HG02973 (cell line): Measurements from ENCODE around the gene LTBP1.
"Not testable (repeated sequence)": the region's sequence is repeated elsewhere in the genome, so short reads cannot be mapped to it uniquely, and the experiment has no call there.

Source experiments
- ATAC-seq: cut with Tn5 transposase; IDR thresholded peaks from one replicate; pipeline ENCODE4 v1.9.1; 2021; ENCODE audit warnings: moderate library complexity; ENCODE audit not compliant: unreplicated experiment

LTBP1 gene

DNA sequence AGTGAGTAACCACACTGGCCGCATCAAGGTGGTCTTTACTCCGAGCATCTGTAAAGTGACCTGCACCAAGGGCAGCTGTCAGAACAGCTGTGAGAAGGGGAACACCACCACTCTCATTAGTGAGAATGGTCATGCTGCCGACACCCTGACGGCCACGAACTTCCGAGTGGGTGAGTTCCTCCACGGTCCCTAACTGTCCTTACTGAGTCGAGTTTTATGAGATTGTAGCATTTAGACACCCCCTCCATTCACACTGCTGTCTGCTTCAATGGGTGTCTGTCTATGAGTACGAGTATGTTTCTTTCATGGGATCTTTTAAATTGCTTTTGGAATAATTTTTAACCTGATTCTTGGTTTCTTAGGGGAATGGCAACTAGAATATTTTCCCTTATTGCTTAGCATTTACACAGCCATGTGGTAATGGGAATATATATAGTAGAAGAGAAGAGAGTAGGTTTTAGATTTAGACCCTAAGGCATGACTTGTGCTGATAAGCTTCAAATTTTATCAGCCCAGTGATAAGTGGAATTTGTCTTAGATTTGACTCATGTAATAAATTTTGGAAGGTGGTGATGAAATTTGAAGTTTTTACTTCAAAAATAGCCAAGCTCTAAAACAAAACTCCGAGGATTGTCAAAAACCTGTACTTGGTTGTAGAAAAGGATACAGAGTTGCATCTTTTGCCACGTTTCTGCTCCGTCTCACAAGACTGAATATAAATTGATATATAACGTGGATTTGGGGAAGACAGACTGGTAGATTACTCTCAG, 188.2 kb downstream of the LTBP1 start:
- ATAC-seq, result no peak

DNA sequence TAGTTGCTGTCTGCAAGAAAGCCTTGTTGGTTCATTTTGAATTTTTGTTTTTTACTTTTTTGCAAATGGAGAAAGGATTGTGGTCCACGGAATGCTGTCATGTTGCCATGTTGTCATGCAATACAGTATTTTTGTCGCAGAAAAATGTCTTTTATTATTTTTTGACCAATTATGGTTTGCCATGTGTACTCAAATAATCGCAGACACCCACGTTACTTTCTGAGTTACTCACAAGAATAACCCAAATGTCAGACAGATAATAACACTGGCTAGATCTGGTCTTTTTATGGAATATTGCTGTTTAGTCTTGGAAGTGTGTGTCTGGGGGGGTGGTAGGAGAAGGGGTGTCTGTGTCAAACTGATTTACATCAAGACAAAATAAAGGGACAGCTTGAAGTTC, 188.9 kb downstream of the LTBP1 start:
- no peak for ATAC-seq

DNA sequence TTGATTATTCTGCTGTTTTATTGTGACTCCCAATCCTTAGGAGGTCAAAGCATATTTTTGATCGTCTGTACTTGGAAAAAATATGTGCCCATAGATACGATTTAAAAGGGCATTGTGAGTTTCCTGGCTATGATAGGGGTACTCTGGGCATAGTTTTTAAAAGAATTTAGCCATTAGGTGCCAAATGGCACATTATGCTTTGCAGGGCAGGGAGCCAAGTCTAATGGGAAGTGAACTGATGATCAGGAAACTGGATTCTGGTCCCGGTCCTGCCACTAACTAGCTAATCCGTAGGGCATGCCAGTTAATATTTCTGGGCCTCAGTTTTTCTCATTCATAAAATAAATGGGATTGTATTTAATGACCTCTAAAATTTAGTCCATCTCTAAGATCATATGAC, 189.3 kb downstream of the LTBP1 start:
- no peak for ATAC-seq

DNA sequence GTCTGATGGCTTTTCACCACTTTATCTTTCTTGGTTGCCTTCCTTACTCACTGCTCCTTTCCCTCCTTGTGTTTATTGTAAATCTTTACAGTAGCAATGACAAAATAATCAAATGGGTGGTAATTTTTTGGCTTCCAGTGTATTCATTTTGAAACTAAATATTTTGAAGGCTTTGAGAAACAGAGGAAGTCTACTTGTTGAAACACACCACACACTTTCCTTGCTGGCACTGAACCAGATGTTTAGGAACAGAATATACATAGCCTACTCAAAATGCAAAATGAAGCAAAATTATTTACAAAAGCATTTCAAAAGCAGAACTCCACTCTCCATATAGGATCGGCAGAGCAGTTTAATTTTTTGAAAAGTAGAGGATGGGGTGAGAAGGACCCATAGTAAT, 189.8 kb downstream of the LTBP1 start:
- ATAC-seq, result no peak

DNA sequence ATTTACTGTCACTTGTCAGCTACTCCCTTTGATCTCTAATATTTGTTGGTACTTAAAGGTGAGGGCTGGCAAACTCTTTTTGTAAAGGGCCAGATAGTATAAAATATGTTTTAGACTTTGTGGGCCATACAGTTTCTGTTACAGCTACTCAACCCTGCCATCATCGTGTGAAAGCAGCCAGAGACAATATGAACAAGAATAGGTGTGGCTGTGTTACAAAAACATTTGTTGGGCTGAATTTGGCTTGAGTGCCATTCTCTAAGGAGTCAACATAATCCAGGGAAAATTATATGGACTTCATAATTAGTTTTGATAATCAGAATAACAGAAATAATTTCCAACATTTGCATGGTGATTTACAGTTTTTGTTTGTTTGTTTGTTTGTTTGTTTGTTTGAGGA, 190.6 kb downstream of the LTBP1 start:
- ATAC-seq, result no peak

DNA sequence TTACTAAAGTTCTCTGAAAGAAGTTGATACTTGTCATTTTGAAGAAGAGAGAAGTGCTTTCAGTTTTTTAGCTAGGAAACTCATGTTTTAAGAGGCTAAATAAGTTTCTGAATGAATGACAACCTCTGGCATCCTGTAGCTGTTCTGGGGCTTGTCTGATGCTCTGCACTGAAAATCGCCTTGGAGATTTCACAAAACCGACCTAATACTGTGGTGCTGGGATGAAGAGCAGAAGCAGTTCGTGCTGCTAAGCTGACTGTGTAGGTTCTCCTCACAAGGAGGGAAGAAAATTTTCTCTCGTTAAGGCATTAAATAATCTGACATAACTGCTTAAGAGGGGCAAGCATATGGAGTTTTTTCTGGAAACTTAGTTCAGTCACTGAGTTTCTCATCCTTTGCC, 193.2 kb downstream of the LTBP1 start:
- no peak for ATAC-seq

DNA sequence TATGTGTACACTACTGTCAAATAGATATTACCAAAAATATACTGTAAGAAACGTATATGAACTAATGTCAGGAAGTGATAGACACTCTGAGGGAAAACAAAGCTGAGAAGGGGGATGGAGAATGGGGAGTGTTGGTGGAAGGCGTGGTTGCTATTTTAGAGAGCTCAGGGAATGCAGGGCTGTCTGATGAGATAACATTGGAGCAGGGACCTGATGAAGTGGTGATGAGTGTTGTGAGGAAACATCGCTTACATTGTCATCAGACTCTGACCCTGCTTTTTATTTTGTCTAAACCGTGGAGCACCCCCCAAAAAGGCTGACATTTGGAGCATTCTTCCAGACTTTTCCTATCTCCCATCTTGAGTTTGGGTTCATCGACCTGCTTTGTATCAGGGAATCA, 194.7 kb downstream of the LTBP1 start:
- ATAC-seq, result no peak

DNA sequence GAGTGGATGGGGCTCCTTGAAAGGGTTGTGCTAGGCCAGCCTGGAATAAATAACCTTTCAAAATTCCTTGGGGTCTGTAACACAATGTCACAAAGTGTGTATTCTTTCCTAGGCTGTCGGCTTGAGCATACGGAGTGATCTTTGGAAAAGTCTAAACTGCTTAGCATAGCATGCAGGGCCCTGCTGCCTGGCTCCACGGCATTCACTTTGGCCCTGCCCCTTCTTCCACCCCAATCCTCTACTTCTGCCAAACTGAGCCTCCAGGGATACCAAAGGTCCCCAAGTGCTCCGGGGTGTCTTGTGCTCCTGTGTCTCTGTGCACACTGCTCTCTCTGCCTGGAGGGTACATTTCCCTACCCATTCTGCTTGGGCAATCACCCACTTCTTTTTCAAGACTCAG, 196.1 kb downstream of the LTBP1 start:
- ATAC-seq, result no peak

DNA sequence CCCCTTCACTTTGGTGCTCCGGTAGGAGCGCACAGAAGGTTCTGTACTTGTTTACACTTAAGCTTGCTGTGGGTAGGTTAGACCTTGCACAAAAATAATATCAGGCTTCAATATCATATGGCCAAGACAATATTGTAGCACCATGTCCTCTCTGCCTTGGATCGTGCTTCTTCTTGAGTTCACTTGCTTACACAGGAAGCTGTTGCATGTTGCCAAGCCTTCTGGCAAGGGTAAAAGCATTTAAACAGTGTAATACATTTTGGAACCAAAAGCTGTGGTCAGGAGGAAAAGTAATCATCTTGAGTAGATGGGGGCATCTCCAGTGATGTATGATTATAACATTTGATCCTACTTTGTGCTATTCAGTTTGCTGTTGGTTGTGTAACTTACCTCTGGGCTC, 197.5 kb downstream of the LTBP1 start:
- ATAC-seq, result no peak

DNA sequence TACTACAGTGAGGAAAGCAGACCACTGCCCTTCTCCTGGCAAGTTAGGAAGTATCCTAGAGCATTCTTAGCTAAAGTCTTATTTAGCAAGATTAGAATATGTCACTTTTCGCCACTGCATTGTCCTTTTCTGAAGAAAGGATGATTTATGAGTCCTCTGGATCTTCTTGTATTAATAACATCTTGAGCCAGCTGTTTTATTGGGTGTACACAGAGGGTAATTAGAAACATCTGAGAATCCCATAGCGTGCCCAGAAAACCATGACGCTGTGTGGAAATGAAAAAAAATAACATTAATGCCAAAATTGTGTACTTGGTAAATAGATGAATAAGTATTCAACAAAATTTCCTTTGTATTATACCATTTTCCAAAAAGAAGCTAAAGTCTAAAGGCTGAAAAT, 198.7 kb downstream of the LTBP1 start:
- ATAC-seq, result no peak

DNA sequence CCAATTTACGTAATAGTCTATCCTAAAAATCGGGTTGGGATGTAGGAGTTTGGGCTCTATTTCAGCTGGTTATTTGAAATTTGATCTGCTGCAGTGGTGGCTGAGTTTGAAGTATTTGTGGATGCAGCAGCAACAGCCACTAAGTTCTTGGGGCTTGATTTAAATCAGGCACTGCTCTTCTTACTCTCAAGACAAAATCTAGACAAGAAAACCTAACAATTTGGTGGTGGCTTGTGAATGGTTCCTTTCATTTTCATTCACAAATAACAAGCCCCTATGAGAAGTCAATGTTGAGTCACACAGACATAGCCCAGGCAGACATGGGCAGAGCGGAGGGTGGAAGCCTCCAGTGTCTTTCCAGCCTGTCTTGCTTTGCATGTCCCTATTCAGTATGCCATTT, 199.3 kb downstream of the LTBP1 start:
- ATAC-seq, result no peak

DNA sequence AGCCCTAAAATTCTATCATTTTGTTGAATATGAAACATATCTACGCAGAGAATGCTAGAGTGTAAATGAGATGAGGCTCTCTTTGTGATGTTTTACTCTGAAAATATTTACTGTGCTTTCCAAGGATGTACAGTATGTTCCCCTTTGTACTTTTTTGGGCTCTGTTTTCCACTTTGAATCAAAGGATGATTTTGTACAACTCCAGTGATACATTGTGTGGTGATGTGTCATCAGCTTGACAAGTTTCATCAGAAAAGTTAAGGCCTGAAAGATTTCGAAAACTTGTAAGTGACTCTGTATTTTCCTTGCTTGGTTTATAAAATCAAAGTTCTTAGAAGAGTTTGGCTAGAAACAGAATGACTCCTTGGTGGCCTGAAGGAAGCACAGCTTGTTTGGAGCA, 206.3 kb downstream of the LTBP1 start:
- no peak for ATAC-seq

DNA sequence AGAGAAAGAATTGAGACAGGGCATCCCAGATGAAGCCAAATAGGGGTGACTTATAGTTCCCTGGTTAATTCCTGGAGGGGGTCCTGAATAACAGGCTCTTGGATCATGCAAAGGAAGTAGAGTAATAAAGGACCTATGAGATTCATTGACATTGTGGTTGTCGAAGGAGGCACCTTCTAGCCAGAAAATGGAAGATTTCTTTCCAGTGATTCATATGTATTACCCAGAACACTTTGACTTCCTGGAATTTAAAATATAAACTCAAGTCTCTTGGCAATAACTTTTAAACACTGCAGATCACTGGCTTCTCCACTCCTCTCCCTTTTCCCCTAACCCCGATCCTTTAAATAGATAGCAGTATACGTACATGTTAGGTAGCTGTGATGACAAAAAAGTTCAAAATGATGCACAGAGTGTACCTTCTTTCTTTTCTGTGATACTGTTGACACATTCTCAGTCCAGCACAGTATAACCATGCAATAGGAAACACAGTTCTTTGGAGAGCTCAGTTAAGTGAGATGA, 211.8 kb downstream of the LTBP1 start:
- ATAC-seq, result no peak

DNA sequence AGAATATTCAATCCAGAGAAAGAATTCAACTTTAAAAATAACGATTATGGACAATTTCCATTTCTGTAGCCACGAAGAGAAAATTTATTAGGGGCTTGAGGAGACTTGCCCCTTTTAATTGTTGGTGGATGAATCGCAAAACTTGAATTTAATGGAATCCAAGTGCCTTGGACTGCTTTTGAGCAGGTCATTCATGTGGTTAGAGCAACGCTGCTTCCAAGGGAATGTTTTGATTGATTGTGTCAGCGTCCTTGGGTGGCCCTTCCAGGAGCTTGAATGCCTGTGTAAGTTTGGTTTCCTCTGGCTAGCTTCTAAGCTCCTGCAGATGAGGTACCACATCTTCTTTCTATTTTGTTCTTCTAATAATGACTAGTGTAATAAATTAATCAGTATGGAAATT, 213.4 kb downstream of the LTBP1 start:
- no peak for ATAC-seq

DNA sequence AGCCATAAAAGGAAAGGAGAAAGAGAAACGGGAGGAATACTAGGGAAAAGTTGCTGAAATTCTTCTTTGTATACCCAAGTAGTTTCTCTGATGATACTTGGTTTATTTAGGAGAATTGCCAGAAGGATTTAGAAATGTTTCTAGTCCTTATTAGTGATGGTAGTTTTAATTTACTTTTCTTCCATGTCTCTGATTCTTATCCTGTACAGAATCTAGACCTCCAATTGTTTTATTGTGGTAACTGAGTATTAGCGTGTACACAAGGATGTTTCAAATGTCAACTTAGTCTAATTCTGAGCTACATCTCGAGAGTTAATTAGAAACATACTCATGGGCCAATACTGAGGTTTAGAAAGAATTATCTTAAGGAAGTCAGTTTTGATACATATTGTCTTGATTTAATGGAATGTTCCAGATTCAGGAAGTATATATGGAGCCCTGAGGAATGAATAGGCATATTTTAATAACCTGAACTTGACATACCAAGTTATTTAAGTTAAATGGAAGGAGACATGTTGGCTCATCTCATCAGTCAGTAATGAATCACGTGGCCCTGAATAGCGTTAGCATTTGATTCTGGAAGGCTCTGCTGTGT, 219.6 kb downstream of the LTBP1 start:
- ATAC-seq, result no peak

DNA sequence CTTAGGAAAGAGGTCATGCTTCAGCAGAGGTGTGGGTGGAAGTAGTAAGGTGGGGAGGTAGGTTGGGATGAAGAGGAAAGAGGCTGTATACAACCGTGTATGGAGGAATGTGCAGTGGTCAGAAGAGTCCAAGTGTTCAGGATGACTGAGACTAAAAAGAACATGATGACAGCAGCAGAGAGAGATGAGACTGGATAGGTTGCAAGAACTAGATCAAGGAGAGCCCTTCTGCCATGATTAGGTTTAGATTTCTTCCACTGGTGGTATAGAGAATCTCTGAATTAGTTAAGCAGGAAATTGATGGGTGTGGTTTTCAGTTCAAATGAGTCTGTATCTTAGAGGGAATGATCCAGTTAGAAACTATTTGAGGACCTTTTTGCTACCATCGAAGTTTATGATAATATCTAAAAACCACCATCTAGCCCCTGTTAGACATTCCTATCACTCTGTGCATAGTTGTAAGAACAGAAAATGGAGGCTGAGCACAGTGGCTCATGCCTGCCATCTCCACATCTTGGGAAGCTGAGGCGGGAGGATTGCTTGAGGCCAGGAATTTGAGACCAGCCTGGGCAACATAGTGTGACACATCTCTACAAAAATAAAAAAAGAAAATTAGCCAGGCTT, 221.0 kb downstream of the LTBP1 start:
- ATAC-seq, result no peak

DNA sequence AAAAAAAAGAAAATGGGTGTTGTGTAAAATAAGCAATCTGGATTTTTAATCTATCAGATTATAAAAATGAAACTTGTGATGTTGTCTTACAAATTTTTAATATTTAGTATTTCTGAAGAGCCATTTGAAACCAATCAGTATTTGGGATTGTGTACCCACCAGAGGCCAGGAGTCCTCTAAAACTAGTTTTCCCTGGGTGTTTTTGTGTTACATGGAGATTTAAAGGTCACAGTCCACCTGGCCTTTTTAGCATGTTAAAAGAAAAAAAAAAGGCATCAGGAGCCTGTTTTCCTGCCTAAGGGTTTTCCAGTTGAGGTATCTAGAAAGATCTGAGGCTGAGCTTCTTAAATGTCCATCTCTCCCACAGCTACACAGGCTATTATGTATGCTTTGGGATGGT, 221.7 kb downstream of the LTBP1 start:
- no peak for ATAC-seq

DNA sequence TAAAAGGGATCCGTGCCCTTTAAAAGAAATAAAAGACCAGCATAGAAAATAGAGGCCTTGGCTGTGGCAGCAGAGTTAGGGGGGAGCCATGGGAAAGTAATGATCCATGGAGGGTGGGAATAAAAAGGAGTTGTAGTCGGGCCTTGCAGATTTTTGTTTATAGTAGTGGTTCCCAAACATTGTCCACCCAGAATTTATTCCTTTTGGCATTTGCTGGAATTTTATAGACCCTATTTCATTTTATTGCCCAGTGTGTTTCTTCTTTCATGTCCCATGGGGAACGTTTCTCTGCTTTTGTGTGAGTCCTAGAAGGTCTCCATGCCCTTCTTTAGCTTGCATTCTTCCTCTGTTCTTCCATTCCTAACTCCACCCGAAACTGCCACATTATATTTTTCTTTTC, 222.2 kb downstream of the LTBP1 start:
- ATAC-seq, result no peak

DNA sequence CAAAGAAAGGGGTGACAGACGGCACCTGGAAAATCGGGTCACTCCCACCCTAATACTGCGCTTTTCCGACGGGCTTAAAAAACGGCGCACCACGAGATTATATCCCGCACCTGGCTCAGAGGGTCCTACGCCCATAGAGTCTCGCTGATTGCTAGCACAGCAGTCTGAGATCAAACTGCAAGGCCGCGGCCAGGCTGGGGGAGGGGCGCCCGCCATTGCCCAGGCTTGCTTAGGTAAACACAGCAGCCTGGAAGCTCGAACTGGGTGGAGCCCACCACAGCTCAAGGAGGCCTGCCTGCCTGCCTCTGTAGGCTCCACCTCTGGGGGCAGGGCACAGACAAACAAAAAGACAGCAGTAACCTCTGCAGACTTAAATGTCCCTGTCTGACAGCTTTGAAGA, 223.5 kb downstream of the LTBP1 start:
- ATAC-seq, result not testable (repeated sequence)

DNA sequence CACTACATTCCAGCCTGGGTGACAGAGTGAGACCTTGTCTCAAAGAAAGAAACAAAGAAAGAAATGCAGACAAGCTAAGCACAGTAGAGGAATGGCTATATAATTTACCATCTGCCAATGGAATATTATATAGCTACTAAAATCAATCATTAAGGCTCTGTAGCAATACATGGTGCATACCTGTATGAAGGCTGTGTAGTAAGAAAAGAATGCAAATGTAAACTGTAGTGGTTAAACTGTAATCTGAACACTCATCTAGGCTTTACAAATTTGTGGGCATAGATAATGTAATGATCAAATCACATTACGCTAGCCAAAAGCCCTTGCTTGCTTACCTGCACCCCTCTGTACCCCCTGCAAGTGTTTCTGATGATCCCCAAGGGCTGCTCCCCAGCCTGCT, 230.9 kb downstream of the LTBP1 start:
- no peak for ATAC-seq

DNA sequence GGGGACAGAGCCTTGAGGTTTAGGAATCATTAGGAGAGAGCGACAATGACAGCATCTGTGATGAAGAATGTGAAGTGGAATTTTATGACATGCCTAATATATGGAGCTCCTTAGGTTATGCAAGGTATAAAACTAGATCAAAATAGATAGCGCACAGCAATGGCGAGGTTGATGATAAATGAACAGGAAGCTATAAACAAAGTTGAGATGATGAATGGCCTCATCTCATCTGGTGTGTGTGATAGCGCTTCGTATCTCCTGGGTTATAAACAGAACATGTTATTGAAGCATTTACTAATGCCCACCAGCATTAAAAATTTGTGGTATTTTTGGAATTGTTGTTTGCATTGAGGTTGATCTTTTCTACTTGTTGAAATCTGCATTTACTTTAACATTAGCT, 231.5 kb downstream of the LTBP1 start:
- no peak for ATAC-seq

DNA sequence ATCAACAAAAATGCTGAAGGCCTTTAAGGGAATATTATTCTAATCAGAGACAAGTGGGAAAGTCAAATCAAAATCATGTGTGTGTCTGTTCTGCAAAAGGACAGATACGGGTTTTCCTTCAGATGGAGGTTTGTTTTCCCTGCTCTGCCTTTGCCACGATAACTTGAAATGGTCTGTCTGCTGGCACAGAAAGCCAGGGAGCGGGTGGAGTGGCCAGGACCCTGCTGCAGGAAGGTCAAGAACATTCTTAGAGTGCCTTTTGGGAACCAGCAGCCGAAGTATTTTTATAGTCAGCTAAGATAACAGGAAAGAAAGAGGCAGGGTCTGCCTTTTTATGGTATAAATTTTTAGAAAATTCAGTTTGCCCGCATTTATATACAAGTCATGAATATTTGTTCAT, 234.2 kb downstream of the LTBP1 start:
- no peak for ATAC-seq
